ENCODE measurements around the gene HIP1.
"Not testable (repeated sequence)": the region's sequence is repeated elsewhere in the genome, so short reads cannot be mapped to it uniquely, and the experiment has no call there.

HIP1 gene

DNA sequence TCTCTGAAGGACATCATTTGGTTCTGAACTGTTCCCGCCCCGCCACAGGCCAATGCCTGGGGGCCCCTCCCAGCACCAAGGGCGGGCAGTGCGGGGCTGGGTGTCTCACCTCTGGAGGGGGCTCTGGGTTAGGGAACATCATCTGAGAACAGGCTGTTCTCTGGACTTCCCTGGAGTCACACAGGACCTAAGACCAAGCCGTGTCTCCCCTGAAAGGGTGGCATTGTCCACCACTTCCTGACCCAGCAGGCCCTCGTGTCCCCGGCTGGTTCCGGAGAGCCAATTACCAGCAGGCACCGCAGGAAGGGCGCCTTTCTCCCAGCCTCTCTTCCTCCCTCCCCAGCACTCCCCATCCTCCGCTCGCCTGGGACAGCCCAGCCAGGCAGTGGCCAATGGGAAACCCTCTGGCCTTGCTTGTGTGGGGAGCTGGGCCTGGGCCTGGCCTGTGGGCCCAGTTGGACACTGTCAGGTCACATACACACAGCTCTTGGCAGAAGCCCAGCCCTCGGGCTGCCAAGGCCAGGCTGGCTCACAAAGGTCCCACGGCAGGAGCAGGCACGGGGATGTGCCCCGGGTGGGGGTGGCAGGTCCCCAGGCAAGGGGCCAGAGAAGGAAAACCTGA, 127.1 kb downstream of the HIP1 start:
- no peak for DNase-seq (ENCODE audit: low read depth)

- DNase-seq (ENCODE audit: low read depth), result not testable (repeated sequence)
Measured at GRCh38 chr7:75609416-75609815, 129.3 kb downstream of the HIP1 start.

DNA sequence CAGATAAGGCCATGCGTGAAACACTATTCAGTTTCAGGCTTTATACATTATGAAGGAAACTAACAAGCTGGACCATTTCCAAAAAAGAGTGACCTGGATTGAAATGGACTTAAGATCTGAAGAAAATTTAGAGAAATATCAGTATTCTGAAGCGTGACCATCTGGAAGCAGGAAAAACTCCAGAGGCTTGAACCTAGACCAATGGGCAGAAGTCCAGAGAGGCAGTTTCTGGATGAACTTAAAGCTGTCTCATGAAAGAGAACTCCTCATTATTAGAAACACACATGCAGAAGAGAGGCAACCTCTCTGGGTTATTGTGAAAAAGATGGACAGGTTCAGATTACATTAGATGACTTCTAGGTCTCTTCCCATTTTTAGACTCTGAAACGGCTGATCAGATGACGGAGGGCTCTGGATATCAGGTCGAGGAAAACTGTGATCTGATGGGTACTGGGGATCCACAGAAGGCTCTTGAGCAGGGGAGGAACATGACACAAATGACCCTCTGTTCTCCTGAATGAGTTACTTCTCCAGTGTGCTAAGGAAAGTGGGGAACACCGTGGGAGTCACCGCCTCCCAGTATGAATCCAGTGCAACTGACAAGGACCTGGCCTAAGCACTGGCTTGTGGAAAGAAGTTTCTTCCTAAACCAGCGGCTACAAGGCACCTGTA, 130.2 kb downstream of the HIP1 start:
- DNase-seq (ENCODE audit: low read depth), result no peak

DNA sequence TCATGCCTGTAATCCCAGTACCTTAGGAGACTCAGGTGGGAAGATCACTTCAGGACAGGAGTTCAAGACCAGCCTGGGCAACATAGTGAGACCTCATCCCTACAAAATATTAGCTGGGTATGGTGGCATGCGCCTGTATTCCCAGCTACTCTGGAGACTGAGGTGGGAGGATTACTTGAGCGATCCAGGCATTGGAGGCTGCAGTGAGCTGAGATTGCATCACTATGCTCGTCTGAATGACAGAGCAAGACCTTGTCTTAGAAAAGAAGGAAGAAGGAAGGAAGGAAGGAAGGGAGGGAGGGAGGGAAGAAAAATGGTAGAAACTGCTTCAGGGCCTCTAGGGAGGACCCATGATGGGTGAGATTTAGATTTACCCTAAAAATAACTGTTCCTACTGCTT, 134.3 kb downstream of the HIP1 start:
- no peak for DNase-seq (ENCODE audit: low read depth)

DNA sequence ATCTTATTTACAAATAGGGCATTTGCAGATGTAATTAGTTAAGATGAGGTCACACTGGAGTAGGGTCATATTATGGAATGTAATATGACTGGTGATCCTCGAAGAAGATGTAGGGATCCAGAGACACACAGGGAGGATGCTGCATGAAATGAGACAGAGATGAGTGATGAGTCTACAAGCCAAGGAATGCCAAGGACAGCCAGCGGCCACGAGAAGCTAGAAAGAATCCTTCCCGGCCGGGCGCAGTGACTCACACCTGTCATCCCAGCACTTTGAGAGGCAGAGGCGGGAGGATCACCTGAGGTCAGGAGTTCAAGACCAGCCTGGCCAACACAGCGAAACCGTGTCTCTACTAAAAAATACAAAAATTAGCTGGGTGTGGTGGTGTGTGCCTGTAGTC, 135.9 kb downstream of the HIP1 start:
- not testable (repeated sequence) for DNase-seq (ENCODE audit: low read depth)

GRCh38 chr7:75601539-75601938, 137.2 kb downstream of the HIP1 start:
- DNase-seq (ENCODE audit: low read depth), result no peak

DNA sequence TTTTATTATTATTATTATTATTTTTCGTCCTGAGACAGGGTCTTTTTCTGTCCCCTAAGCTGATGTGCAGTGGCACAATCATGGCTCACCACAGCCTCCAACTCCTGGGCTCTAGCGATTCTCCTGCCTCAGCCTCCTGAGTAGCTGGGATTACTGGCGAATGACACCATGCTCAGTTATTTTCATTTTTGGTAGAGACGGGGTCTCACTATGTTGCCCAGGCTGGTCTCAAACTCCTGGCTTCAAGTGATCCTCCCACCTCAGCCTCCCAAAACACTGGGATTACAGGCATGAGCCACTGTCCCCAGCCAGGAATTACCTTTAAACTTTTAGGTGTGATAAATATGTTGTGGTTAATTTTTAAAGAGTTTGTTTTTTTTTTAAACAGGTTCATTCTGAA, 138.0 kb downstream of the HIP1 start:
- not testable (repeated sequence) for DNase-seq (ENCODE audit: low read depth)

DNA sequence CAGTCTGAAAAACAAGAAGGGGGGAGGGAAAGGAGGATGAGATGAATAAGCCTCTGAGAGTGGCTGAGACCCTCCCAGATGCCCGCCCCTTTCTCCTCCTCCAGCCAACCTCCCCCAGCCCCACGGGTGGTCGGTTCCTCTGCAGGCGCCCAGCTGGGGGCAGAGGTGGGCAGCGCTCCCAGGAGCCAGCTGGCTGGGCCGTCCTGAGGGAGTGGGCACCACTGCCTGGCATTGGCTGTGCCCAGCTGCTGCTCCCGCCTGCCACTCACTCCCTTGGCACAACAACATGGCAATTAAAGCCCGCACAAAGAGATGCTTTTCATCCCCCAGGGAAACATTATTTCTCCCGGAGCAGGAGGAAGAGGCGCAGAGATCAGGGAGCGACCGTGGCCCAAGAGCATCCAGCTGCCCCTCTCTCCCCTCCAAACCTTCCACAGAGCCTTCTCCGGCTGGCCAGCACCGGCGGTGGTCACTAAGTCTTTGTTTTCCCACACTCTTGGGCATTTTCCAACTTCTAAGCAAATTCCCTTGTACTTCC, 139.4 kb downstream of the HIP1 start:
- DNase-seq (ENCODE audit: low read depth), result no peak

DNA sequence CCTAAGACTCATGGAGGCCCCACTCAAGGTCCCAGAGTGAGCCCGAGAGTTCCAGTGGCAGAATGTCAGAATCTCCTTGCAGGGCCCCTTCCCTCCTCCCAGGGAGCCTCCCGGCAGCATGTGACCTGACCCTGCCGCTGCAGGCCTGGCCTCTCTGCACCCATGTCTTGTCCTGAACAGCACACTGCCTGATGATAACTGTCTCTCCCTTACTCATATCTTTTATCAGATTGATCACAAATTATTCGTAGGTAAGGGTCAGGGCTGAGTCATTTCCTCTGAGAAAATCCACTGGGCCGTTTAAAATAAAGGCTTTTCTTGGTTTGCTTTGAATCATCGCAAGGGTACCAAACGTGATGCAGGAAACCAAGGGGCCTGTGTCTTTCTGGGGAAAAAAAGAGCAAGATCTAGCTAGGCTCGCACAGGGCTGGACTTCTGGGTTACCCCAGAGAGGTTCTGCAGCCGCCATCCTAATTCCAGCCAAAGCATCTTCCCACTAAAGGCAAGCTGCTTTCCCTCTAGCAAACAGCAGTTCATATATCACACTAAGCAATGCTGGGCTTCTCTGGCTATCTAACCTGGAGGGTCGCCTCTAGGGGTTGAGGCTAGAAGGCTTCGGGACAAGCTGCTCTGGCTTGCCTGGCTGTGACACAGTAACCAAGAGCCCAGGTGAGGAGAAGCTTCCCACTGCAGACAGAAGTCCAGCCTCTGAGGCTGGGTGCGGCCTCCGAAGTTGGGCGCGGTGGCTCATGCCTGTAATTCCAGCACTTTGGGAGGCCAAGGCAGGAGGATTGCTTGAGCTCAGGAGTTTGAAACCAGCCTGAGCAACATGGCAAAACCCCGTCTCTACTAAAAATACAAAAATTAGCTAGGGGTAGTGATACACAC, 141.8 kb downstream of the HIP1 start:
- DNase-seq (ENCODE audit: low read depth), result no peak

DNA sequence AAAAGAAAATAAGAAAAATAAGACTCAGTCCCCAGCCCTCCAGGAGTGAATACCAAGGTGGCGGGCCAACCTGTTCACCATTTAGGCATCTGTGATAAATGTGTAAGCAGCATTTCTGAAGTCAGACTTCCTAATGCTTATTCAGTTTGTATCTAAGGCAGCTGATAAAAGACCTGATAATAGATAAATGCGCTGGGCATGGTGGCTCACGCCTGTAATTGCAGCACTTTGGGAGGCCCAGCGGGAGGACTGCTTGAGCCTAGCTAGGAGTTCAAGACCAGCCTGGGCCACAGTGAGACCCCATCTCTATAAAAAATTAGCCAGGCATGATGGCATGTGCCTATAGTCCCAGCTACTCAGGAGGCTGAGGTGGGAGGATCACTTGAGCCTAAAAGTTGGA, 143.0 kb downstream of the HIP1 start:
- no peak for DNase-seq (ENCODE audit: low read depth)

DNA sequence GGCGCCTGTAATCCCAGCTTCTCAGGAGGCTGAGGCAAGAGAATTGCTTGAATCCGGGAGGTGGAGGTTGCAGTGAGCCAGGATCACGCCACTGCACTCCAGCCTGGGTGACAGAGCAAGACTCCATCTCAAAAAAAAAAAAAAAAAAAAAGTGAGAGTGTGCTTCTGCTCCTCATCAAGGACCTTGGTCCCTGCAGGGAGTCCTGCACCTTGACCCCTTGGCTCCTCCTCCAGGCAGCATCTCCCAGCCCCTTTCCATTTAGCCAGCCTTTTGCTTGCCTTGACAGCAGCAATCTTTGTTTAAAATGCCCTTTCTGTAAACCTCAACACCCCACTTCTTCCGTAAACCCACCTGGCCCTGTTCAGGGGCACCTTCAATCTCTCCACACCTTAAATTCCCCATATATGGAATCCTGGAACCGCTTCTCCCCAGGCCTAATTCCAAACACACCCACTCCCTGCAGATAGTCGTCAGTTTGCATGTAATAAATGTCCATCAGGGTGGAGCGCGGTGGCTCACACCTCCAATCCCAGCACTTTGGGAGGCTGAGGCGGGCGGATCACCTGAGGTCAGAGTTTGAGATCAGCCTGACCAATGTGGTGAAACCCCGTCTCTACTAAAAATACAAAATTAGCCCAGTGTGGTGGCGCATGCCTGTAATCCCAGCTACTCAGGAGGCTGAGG, 145.1 kb downstream of the HIP1 start:
- not testable (repeated sequence) for DNase-seq (ENCODE audit: low read depth)

GRCh38 chr7:75591467-75592255, 147.1 kb downstream of the HIP1 start:
- no peak for DNase-seq (ENCODE audit: low read depth)

GRCh38 chr7:75590373-75591005, 148.3 kb downstream of the HIP1 start:
- no peak for DNase-seq (ENCODE audit: low read depth)

GRCh38 chr7:75584354-75584753, 154.4 kb downstream of the HIP1 start:
- DNase-seq (ENCODE audit: low read depth), result no peak

DNA sequence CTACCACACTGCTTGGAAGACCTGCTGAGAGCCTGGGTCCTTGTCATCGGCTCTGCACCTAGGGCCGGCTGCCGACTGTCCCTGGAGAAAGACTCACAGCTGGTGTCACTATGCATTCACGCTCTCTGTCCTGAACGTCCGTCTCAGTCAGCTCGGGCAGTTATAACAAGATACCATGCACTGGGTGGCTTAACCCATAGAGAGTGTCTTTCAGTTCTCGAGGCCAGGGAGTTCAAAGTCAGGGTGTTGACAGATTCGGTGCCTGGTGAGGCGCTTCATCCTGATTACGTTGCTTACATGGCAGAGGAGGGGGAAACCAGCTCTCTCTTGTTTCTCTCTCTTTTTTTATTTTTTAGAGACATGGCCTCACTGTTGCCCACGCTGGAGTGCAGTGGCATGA, 155.5 kb downstream of the HIP1 start:
- DNase-seq (ENCODE audit: low read depth), result no peak

DNA sequence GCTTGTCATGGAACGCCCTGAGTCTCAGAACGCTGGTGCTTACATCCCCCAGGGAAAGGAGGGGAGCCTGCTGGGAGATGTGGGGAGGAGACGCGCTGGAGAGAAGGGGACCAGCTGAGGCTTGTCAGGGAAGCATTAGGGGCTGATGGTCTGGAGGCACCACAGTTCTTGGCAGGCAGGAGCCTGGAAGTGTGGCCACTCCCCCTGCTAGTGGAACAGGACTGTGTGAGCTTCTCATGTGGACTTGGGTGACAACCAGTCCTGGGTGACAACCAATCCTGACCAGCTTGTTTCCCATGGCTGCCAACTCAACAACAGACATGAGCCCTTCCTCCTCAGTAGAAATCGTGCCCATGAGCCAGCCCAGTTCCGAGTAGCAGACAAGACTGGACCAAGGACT, 158.8 kb downstream of the HIP1 start:
- no peak for DNase-seq (ENCODE audit: low read depth)

GRCh38 chr7:75578081-75578480, 160.7 kb downstream of the HIP1 start:
- no peak for DNase-seq (ENCODE audit: low read depth)

DNA sequence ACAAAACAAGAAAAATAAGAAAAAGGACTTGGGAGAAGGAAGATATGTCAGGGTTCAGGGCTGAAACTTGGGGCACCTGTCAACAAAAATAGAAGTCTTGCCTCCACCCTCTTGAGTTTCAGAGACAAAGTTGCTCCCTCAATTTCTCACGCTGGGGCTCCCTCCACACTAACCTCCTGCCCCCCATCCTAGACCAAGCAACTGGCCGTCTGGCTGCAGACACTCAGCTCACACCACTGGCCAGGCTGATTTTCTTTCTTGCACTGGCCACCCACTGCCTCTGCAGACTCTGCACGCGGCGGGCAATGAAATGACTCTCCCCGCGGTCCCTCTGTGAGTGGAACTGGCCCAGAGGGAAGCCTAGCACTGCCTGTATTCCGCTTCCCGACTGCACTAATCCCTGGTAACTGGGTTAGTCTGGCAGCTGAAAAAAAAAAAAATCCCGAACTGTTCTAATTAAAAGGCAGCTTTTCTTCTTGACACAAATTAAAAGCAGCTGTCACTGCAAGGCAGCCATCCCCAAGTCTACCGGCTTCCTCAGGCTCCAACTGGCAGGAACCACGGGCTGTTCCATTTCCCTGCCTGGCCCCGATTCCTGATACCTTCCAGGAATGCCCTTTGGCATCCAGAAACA, 163.1 kb downstream of the HIP1 start:
- DNase-seq (ENCODE audit: low read depth), result no peak

GRCh38 chr7:75573477-75574019, 165.2 kb downstream of the HIP1 start:
- no peak for DNase-seq (ENCODE audit: low read depth)

DNA sequence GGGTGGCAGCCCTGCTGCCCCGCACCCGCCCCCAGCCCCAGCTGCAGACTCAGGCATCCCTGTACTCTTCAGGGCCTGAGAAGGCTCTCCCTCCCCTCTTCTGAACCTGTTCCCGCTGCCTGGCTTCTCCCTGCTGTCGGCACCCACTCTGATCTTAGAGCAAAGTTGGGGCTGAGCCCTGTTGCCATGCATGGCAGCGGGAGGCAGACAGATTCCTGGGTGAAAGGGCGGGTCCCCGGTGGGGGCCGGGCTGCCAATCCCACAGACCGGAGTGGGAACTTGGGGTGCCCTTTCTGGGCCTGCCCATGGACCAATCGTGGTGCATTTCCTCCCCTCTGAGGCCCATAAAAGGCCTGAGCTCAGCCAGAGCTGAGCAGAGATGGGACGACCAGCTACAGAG, 165.9 kb downstream of the HIP1 start:
- no peak for DNase-seq (ENCODE audit: low read depth)

Measured in stimulated activated CD8-positive, alpha-beta memory T cell treated with anti-CD3 and anti-CD28 coated beads, Interleukin-12 subunit alpha, Interleukin-12 subunit beta, amount 100 ng/mL, for 1 hour (primary cell).